ENCODE data around the gene MAGEB17. TPM values are rescaled to one million over a fixed set of nuclear protein-coding genes. Genes with fewer than 3 reads are reported as not detected.
"Not testable (repeated sequence)": the region's sequence is repeated elsewhere in the genome, so short reads cannot be mapped to it uniquely, and the experiment has no call there.

The MAGEB17 gene
- total RNA-seq, 1 experiment from 2014 or later: not detected

DNA sequence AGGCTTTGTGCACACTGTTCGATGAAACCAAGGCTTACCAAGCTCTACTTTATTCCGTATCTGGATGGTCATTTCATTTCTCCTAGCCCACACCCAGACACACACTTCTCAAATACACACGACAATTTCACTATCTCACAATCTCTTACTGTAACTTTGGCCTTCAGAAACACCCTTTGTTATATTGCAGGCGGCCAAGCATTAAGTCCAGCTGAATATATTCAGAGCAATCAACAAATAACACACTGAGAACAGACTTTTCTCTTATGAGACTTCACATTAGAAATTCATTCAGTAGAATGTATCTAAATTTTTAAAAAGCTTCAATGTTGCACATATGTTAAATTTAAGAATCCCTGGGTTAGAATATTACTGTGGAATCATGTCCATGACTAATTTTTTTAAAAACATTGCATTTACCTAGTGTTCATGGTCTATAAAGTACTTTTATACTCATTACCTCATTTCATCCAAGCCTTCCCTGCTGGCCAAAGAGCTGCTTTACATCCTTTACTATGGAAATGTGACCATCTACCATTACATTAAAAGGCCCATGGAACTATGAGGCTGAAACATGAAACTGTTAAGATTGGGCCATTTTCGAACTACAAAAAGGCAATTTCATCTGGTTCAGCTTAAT, 10.5 kb upstream of the MAGEB17 start:
- DNase-seq (ENCODE audit: low read depth): no peak

DNA sequence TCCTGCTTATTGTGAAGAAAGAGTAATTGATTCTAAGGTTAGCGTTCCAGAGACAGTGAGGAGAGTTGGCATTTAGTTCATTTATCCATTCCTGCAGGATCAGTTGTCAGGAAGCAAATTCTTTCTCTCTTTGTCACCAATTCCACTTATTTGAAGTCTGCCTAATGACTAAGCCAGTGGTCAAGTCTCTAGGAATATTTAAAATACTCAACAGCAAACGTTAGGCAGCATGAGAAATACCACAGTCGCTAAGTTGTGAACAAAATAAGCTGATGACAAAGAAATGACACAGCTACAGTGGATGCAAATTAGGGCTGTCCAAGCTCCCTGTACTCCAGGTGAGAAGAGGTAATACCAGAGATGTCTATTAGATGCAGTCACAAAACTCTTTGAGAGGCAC, 6.6 kb upstream of the MAGEB17 start:
- DNase-seq (ENCODE audit: low read depth): peak; percentile 91

DNA sequence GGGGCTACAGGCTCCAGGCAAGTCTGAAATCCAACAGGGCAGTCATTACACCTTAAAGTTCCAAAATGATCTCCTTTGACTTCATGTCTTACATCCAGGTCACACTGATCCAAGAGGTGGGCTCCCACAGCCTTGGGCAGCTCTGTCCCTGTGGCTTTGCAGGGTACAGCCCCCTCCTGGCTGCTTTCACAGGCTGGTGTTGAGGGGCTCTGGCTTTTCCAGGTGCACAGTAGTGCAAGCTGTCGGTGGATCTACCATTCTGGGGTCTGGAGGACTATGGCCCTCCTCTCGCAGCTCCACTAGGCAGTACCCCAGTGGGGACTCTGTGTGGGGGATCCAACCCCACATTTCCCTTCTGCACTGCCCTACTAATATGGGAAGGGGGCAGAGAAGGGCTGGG, 6.1 kb upstream of the MAGEB17 start:
- not testable (repeated sequence) for DNase-seq (ENCODE audit: low read depth)

DNA sequence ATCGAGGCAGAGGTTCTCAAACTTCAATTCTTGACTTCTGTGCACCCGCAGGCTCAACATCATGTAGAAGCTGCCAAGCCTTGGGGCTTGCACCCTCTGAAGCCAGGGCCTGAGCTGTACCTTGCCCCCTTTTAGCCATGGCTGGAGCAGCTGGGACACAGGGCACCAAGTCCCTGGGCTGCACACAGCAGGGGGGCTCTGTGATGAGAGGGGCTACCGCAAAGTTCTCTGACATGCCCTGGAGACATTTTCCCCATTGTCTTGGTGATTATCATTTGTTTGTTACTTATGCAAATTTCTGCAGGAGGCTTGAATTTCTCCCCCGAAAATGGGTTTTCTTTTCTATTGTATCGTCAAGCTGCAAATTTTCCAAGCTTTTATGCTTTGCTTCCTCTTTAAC, 4.9 kb upstream of the MAGEB17 start:
- DNase-seq (ENCODE audit: low read depth): no peak

DNA sequence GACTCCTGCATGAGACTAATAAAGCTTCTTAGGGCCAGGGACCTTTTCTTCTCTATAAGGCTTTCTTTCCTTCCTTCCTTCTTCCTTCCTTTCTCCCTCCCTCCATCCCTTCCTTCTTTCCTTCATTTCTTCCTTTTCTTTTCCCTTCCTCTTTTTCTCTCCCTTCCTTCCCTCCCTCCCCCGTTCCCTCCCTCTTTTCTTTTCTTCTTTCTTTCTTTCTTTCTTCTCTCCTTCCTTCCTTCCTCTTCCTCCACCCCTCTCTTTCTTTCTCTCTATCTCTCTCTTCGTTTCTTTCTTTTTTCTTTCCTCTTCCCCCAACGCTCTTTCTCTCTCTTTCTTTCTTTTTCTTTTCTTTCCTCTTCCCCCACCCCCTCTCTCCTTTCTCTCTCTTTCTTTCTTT, 2.5 kb upstream of the MAGEB17 start:
- DNase-seq (ENCODE audit: low read depth): no peak

DNA sequence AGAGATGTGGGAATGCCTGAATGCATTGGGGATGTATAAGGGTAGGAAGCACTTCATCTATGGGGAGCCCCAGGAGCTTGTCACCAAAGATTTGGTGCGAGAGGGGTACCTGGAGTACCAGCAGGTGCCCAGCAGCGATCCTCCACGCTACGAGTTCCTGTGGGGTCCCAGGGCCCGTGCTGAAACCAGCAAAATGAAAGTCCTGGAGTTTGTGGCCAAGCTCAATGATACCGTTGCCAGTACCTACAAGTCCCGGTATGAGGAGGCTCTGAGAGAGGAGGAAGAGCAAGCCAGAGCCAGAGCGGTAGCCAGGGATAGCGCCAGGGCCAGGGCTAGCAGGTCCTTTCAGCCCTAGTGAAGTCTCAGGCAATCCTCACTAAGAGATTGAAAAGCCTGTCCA, 3.8 kb downstream of the MAGEB17 start:
- no peak for DNase-seq (ENCODE audit: low read depth)

DNA sequence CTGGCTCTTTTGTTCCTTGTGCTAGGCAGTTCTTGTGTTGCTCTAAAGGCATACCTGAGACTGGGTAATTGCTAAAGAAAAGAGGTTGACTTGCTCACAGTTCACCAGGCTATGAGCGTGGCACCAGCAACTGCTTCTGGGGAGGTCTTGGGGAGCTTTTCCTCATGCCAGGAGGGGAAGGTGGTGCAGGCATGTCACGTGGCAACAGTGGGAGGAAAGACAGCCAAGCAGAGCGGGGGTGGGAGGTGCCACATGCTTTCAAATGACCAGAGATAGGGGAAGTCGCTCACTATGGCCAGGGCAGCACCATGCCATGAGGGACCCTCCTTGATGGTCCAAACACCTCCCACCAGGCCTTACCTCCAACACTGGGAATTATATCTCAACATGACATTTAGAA, 4.7 kb downstream of the MAGEB17 start:
- no peak for DNase-seq (ENCODE audit: low read depth)

DNA sequence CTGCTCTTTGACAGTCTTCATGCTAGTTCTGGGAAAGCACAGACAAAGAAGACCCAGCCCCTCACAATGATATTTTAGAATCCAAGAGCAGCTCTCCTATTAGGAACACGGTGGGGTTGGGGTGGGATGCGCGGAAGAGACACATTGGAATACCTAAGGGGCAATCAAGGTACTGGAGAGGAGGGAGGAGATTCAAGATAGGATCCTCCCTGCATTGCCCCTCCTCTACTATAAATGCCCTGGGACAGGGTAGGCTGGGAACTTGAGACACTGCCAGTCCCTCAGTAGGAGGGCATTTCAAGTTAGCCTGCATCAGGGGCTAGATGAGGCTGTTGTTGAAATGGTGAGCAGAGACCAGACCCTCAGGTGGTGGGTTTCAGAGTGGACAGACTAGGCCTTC, 5.1 kb downstream of the MAGEB17 start:
- no peak for DNase-seq (ENCODE audit: low read depth)

DNA sequence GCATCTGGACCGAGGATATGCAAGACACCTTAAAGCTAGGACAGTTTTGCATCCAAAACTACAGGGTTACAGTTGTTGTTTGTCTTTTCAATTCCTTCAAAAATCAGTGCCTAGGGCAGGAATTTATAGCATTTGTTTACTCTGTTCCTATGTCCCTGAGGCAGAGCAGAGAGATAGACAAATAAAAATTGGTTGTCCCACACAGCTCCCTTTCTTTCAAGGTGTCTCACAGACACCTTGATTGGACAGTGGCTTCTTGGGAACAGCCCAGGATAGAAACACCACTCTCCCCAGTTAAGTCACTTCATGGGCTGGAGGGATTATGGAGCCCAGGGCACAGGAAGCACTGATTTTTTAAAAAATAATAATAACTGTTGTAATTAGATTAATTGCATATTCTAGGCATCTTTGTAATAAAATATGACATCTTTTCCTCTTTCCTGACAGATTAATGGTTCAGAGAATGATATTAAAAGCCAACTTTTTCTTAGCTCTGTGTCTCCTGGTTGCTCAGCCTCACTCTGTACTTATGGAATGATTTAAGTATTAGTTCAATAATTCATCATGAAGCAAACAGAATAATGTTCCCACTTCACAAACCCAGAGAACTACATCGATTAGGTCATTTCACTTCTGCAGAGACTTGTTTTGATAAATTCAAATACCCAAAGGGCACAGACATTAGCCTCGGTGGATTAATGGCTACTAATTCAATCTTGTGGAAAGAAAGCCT, 8.2 kb downstream of the MAGEB17 start:
- no peak for DNase-seq (ENCODE audit: low read depth)

DNA sequence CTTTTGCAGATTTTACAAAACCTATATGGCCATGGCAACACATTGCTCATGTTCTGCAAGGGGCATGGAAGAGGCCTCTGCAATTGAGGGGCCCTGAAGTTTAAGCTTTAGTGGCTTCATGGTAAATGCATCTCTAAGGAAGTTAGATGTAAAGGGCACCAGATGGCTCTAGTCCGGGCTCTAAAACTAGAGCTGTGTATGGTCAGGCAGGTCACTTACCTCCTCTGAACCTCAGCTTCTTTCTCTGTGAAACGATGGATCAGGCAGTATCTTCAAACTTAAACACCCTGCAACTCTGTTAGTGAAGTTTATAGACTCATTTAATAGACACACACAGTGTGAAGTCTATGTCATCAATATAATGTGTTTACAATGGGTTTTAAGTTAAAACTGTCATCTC, 10.0 kb downstream of the MAGEB17 start:
- no peak for DNase-seq (ENCODE audit: low read depth)

DNA sequence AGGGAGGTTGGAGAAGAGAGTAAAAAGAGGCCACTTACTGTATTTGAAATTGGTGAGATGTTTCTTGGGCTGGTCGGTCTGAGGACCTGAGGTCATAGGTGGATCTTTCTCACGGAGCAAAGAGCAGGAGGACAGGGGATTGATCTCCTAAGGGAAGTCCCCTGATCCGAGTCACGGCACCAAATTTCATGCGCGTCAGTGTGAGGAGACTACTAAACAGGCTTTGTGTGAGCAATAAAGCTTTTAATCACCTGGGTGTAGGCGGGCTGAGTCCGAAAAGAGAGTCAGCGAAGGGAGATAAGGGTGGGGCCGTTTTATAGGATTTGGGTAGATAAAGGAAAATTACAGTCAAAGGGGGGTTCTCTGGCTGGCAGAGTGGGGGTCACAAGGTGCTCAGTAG, 16.6 kb downstream of the MAGEB17 start:
- DNase-seq (ENCODE audit: low read depth): not testable (repeated sequence)

DNA sequence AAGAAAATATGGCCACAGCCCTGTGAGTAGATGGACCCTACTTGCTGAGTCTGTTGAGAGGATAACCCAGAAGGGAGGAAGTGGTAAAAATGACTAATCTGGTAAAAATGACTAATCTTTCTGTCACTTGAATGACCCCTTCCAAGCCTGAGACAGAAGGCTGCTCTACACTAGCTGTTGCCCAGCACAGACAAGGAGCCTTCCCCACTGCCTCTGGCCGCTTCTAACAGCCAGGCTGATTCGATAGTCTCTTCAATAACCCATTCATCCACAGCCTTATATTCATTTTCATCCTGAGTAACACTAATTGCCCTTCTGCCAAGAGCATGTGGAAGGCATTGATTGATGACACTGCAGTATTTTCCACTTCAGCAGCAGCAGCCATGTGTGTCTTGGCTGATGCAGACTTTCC, 18.4 kb downstream of the MAGEB17 start:
- DNase-seq (ENCODE audit: low read depth): peak; percentile 94

DNA sequence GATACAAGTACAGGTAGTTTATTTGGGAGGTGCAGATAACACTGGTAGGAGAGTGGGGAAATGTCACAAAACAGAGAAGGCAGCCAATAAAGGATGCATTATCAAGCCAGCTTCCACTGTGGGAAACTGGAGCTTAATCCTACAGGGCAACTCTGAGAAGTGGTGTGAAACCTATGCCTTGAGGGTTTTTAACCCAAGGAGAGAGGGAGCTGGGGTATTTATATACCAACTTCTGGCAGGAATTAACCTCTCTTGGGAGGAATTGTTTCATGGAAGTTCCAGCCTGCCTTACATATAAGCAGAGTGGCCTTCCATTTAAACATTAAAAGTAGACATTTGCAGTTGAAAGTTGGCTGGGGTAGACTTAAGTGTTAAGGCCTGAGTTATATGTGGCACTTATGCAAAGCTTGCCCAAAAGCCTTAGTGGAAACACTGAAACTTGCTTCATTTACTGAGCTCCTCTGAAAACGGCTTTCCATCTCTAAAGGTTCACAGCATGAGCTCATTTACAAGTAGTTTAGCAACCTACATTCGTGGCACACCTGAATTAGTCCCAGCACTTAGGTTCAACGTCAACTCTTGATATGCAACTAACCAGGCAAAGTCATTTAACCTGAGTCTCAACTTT, 19.2 kb downstream of the MAGEB17 start:
- DNase-seq (ENCODE audit: low read depth): peak; percentile 32

DNA sequence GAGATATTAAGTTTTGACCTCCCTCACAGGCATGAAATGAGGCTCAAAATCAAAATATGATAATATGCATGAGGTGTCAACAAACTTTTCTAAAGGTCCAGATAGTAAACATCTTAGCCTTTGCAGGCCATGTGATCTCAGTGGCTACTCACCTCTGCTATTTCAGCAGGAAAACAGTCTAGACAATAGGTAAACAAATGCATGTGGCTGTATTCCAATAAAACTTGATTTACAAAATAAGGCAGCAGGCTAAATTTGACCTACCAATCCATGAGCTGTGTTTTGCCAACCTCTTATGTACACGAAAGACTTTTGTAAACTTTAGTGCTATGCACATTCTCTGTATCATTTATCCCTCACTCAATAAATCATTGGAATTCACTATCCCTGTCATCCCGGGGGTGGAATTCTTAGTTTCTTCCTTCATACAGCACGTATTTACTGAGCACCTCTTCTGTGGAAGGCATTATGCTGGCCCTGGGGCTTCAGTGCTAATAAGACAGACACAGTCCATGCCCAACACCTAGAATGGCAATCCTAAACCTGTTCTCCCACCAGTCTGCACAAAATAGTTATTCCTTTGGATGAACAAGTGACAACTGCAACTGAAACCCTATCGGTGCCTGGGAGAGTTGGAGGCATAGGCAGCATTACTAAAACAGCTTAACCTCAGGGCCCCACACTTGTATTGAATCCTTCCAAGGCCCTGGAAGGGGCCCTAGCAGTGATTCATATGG, 19.9 kb downstream of the MAGEB17 start:
- no peak for DNase-seq (ENCODE audit: low read depth)

DNA sequence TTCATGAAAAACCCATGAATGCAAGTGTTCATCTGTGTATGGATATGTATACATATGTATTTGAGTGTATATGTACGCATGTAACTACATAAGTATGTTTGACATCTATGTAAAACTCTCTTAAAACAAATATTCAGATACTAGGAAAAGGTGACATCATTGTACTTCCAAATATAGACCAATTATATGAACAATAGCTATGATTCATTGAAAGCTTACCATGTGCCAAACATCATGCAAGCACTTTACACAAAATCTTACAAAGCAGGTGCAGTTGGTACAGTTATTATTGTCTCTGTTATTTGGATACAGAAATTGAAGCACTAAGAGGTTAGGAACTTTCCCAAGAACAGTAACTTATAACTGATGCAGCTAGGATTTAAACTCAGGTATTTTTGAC, 21.4 kb downstream of the MAGEB17 start:
- DNase-seq (ENCODE audit: low read depth): peak; percentile 21

DNA sequence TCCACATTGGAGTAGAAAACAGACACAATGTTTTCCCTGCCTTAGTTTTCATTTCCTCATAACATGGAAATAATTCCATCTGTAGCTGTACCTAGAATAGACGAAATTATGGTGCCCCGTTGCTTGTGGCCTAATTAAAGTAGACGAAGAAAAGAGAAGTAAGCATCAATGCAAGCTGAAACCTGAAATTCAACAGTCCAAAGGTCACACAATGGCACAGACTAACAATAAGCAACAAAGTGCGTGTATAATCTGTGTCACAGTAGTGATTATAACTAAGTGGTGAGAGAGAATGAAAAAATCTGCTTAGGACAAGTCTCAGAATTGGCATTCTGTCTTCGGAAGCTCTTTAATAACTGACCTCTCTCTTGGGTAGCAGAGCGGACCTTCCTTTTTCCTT, 24.3 kb downstream of the MAGEB17 start:
- DNase-seq (ENCODE audit: low read depth): no peak

DNA sequence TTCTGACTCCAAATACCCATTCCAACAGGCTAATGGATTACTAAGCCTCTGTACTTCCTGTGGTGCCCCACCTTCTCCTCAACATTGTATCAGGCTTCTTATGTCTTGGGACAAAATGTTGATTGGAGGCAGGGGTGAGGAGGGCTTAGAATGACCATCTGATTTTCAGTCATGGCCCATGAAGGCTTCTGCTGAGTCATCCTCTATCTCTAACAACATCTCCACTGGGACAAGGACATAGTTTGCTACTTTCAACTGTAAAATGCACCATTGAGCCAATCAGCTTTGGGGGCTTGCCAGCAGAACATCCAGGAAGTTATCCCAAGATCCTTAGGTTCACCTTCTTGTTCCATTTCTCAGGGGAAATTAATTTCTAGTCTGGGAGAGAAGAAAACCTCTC, 29.5 kb downstream of the MAGEB17 start:
- peak; percentile 46 for DNase-seq (ENCODE audit: low read depth)

DNA sequence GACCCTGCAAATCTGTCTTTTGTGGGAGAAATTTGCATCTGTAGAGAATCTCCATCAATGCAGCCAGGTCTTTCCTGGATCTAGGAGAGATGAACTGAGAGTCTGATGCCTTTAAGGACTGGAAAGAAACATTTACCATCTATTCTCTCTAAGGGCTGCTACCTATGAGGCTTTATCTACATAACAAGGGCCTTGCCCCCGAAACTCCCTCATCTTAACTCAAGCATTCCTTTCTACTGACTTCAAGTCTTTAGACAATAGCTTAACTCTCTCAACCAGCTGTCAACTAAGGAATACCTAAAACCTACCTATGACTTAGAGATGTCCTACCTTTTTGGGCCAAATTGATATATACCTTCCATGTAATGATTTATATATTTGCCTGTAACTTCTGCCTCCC, 32.1 kb downstream of the MAGEB17 start:
- DNase-seq (ENCODE audit: low read depth): no peak

DNA sequence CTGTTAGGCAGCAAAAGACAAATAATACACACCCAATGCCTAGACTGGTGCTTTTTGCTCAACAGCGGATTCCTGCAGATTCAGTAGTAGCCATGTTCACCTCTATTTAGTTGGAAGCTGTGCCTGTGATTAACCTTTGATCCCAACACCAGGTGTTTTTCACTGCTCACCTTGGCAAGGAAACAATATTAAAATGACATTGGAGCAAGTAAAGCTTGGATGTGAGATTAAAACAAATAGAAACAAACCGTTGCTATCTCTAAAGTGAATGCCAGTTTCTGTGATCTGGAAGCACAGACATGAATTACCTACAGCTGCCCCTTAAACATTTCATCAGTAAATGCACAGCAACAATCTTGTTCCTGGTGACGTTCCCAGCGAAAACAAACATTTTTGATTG, 35.7 kb downstream of the MAGEB17 start:
- no peak for DNase-seq (ENCODE audit: low read depth)

DNA sequence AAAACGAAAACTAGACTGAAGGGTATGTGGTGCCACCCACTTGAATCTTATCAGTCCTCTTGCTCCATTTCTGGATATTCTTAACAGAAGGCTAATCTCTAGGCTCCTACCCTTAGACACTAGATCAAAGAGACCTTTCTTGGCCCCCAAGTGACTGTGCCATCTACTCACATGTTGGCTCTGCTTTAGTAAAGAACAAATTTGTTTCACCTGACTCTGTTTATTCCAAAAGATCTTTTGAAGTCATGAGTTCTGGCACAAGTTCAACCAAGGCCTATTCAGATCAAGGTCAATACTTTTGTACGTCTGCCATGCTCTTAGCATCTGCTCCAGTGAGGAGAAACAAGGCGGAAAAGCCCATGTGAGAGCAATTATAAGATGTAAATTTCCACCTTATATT, 37.3 kb downstream of the MAGEB17 start:
- DNase-seq (ENCODE audit: low read depth): no peak

DNA sequence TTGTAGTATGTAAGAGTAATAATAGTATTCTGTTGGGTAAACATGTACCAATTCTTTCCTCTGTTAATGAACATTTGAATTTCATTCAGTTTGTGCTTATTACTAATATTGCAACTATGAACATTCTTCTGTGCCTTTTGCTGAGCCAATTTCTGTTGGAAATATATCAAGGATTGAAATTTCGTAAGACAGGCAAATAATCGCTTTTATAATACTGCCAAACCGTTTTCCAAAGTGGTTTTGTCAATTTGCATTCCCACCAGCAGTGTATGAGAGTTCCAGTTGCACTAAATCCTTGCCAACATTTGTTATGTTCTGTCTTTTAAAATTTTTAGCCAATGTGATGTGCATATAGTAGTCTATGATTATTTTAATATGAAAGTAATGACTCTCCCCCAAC, 38.6 kb downstream of the MAGEB17 start:
- no peak for DNase-seq (ENCODE audit: low read depth)

DNA sequence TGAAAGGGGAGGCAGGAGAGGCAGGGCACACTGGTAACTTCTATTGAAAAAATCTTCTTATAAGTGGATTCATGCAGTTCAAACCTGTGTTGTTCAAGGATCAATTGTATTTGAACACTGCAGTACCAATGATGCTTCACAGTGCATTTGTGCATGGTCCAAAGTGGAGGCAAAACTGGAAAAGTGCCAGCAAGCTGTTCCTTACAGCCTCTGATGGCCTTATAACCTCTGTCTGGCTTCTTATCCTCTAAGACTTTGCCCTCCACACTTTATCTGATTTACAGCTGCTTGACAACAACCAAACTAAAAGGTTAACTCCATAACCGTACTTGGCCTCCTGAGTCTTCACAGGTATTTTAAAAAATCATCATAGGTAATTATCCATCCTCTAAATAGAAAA, 40.4 kb downstream of the MAGEB17 start:
- no peak for DNase-seq (ENCODE audit: low read depth)

DNA sequence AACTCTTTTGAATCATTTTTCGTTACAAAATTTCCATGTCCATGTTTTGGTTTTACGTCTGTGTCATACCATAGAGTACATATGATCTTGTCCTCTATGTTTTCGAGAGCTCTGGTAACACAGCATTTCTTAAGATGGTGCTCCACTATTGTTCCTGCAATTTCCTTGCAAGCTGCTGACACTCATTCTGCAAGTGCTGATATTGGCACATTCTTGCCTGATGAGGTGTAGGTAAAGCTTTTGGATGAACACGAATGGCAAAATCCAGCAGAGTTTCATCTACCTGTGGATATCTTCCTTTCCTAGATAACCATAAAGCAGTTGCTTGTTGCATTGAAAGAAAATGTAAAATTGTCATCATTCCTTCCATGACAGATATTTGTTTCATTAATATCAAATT, 41.3 kb downstream of the MAGEB17 start:
- DNase-seq (ENCODE audit: low read depth): no peak

Measured in RPMI7951 (cell line).